Astrocyte of the cerebellum (primary cell): ENCODE measurements around the gene ACTN2.

Source experiments
- DNase-seq: peaks from one replicate; pipeline ENCODE4 v3.0.0-alpha.2; 2011; ENCODE audit warnings: low read depth
- H3K4me3 ChIP-seq: 2 replicates; pipeline ENCODE4 v1.5.1; 2011; ENCODE audit warnings: mild to moderate bottlenecking, low read depth, low read length, moderate library complexity
- CTCF ChIP-seq: IDR thresholded peaks from 2 replicates; pipeline ENCODE4 v1.5.1; 2012; ENCODE audit warnings: low read length, low read depth, moderate library complexity, mild to moderate bottlenecking; ENCODE audit errors: missing control alignments
- in situ Hi-C: cut with HindIII; loops from 2 replicates; pipeline ENCODE4 v1.10.0; 2017; ENCODE audit warnings: low sequenced_read_pairs

The ACTN2 gene

GRCh38 chr1:236810018-236810417, 123.7 kb downstream of the ACTN2 start:
- in situ Hi-C loops, result loop anchor here (5.0 kb wide), 1 partner anchor 47 kb away; no protein-coding TSS in a partner anchor
- H3K4me3 ChIP-seq, result no peak overlapping the region
- no peak for TF ChIP-seq CTCF
- DNase-seq, result no peak

GRCh38 chr1:236812334-236813030, 126.2 kb downstream of the ACTN2 start:
- no peak overlapping the region for H3K4me3 ChIP-seq
- TF ChIP-seq CTCF, result no peak
- DNase-seq, result no peak
- in situ Hi-C loops, result loop anchor here (5.0 kb wide), 1 partner anchor 45 kb away; no protein-coding TSS in a partner anchor
